Upper lobe of left lung (tissue), 4 donors: ENCODE results near the gene OSBPL8.
"Not testable (repeated sequence)": the region's sequence is repeated elsewhere in the genome, so short reads cannot be mapped to it uniquely, and the experiment has no call there.

ENCODE experiments used
- CTCF ChIP-seq, 6 experiments: fragments of 450-650 bp in 4 of 6; fragments of 200-600 bp in 2 of 6; sonication (generic) in 2 of 6; IDR thresholded peaks; one replicate each; pipeline ENCODE4 v1.5.1; 2016 to 2019; ENCODE audit warnings: antibody characterized with exemption in 6 of 6
- EP300 ChIP-seq, 4 donors: sonication (generic); formaldehyde crosslinking; IDR thresholded peaks; one replicate each; pipeline ENCODE4 v1.5.1; 2017; ENCODE audit warnings: antibody characterized with exemption in 4 of 4, control low read depth in 2 of 4
- POLR2A ChIP-seq, 4 donors: fragments of 450-650 bp; IDR thresholded peaks; one replicate each; pipeline ENCODE4 v1.5.1; 2016 to 2017; ENCODE audit warnings: antibody characterized with exemption in 4 of 4, mild to moderate bottlenecking in 2 of 4
- POLR2AphosphoS5 ChIP-seq, 2 donors: sonication (generic); formaldehyde crosslinking; IDR thresholded peaks; one replicate each; pipeline ENCODE4 v1.5.1; 2017; ENCODE audit warnings: antibody characterized with exemption in 2 of 2

DNA sequence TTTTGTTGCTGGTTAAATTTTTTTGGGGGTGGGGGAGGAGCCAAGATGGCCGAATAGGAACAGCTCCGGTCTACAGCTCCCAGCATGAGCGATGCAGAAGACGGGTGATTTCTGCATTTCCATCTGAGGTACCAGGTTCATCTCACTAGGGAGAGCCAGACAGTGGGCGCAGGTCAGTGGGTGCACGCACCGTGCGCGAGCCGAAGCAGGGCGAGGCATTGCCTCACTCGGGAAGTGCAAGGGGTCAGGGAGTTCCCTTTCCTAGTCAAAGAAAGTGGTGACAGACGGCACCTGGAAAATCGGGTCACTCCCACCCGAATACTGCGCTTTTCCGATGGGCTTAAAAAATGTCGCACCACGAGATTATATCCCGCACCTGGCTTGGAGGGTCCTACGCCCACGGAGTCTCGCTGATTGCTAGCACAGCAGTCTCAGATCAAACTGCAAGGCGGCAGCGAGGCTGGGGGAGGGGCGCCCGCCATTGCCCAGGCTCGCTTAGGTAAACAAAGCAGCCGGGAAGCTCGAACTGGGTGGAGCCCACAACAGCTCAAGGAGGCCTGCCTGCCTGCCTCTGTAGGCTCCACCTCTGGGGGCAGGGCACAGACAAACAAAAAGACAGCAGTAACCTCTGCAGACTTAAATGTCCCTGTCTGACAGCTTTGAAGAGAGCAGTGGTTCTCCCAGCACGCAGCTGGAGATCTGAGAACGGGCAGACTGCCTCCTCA lies 239.8 kb downstream of the OSBPL8 start:
- not testable (repeated sequence) for TF ChIP-seq CTCF, POLR2A, POLR2AphosphoS5, EP300 (IDR thresholded peaks at IDR 0.05)
